Neural cell (in vitro differentiated cells): ENCODE measurements around the gene SPINK8. TPM values are rescaled to one million over a fixed set of nuclear protein-coding genes. Genes with fewer than 3 reads are reported as not detected.

Experiments used
- H2AFZ ChIP-seq: fragments of 200-600, 300-800 bp; sonication (generic), shearing (Covaris generic); 2 replicates; pipeline ENCODE4 v1.6.0; 2014; ENCODE audit warnings: low read depth, mild to moderate bottlenecking, antibody characterized with exemption, low read length, moderate library complexity
- H3F3A ChIP-seq: fragments of 200-600 bp; shearing (Covaris generic); 2 replicates; pipeline ENCODE4 v1.6.1; 2016; ENCODE audit warnings: mild to moderate bottlenecking, moderate library complexity, mixed read lengths, antibody characterized with exemption, low read length; ENCODE audit not compliant: insufficient read depth, poor library complexity, severe bottlenecking
- H3K27ac ChIP-seq: fragments of 200-600, 300-800 bp; sonication (generic), shearing (Covaris generic); 2 replicates; pipeline ENCODE4 v1.5.1; 2014; ENCODE audit warnings: mild to moderate bottlenecking, low read length, moderate library complexity
- H3K27me3 ChIP-seq: fragments of 300-800, 200-600 bp; sonication (generic), shearing (Covaris generic); 2 replicates; pipeline ENCODE4 v1.6.0; 2014; ENCODE audit warnings: mild to moderate bottlenecking, low read depth, low read length, moderate library complexity; ENCODE audit not compliant: insufficient read depth
- H3K36me3 ChIP-seq: fragments of 300-800, 200-600 bp; sonication (generic), shearing (Covaris generic); 2 replicates; pipeline ENCODE4 v1.5.1; 2014; ENCODE audit warnings: mild to moderate bottlenecking, antibody characterized with exemption, low read length, moderate library complexity; ENCODE audit not compliant: insufficient read depth
- H3K4me2 ChIP-seq: fragments of 300-800, 200-600 bp; sonication (generic), shearing (Covaris generic); 2 replicates; pipeline ENCODE4 v1.6.0; 2014; ENCODE audit warnings: mild to moderate bottlenecking, low read length
- H3K4me3 ChIP-seq: fragments of 300-800, 200-600 bp; sonication (generic), shearing (Covaris generic); 2 replicates; pipeline ENCODE4 v1.5.1; 2014; ENCODE audit warnings: mild to moderate bottlenecking, low read length, moderate library complexity
- H3K79me2 ChIP-seq: fragments of 200-600 bp; shearing (Covaris generic); replicated peaks from 2 replicates; pipeline ENCODE4 v1.6.0; 2014; ENCODE audit warnings: mild to moderate bottlenecking, low read length, moderate library complexity; ENCODE audit not compliant: insufficient read depth
- H3K9ac ChIP-seq: fragments of 300-800, 200-600 bp; sonication (generic), shearing (Covaris generic); 2 replicates; pipeline ENCODE4 v1.6.1; 2016; ENCODE audit warnings: mild to moderate bottlenecking, low read length, mixed read lengths
- H3K9me2 ChIP-seq: fragments of 200-600 bp; shearing (Covaris generic); 2 replicates; pipeline ENCODE4 v1.6.1; 2016; ENCODE audit warnings: mild to moderate bottlenecking, low read length, mixed read lengths; ENCODE audit not compliant: insufficient read depth
- H3K9me3 ChIP-seq: fragments of 200-600, 300-800 bp; sonication (generic), shearing (Covaris generic); 2 replicates; pipeline ENCODE4 v1.6.1; 2016; ENCODE audit warnings: mild to moderate bottlenecking, mixed run types, low read length, moderate library complexity, mixed read lengths
- H4K20me1 ChIP-seq: fragments of 200-600 bp; shearing (Covaris generic); 2 replicates; pipeline ENCODE4 v1.6.1; 2016; ENCODE audit warnings: mild to moderate bottlenecking, mixed run types; ENCODE audit not compliant: insufficient read depth
- EP300 ChIP-seq: fragments of 450-650 bp; conservative IDR thresholded peaks from 2 replicates; pipeline ENCODE4 v1.6.1; 2014; ENCODE audit warnings: antibody characterized with exemption, mild to moderate bottlenecking, moderate library complexity; ENCODE audit not compliant: poor library complexity, severe bottlenecking
- EZH2 ChIP-seq: fragments of 200-600, 300-800 bp; shearing (Covaris generic), sonication (generic); IDR thresholded peaks from 2 replicates; pipeline ENCODE4 v1.6.1; 2014; ENCODE audit warnings: antibody characterized with exemption, low read length, borderline replicate concordance, mild to moderate bottlenecking; ENCODE audit not compliant: insufficient read depth, poor library complexity, severe bottlenecking
- MXI1 ChIP-seq: fragments of 450-650 bp; conservative IDR thresholded peaks from 2 replicates; pipeline ENCODE4 v1.6.1; 2014; ENCODE audit warnings: antibody characterized with exemption, mild to moderate bottlenecking; ENCODE audit not compliant: poor library complexity, severe bottlenecking
- POLR2AphosphoS5 ChIP-seq: IDR thresholded peaks from 2 replicates; pipeline ENCODE4 v1.6.1; 2012
- RAD21 ChIP-seq: fragments of 450-650 bp; conservative IDR thresholded peaks from 2 replicates; pipeline ENCODE4 v1.6.1; 2014; ENCODE audit warnings: antibody characterized with exemption, mild to moderate bottlenecking, moderate library complexity
- SMC3 ChIP-seq: fragments of 450-650 bp; conservative IDR thresholded peaks from 2 replicates; pipeline ENCODE4 v1.6.1; 2014; ENCODE audit warnings: antibody characterized with exemption, mild to moderate bottlenecking, moderate library complexity; ENCODE audit not compliant: poor library complexity
- TAF1 ChIP-seq: IDR thresholded peaks from 2 replicates; pipeline ENCODE4 v1.6.1; 2012; ENCODE audit warnings: low read depth
- polyA plus RNA-seq: library from polyadenylated mRNA; depleted of rRNA; stranded (reverse); fragments of >200 nt; gene quantifications from 2 replicates; pipeline ENCODE4 v1.2.3, GENCODE V29; 2014
- TF ChIP-seq, protein P1 (sequence below): fragments of 450-650 bp; IDR thresholded peaks from 2 replicates; pipeline ENCODE4 v1.5.1; 2014; ENCODE audit warnings: antibody characterized with exemption, mild to moderate bottlenecking, moderate library complexity; ENCODE audit not compliant: poor library complexity, severe bottlenecking
- TF ChIP-seq, protein P2 (sequence below): IDR thresholded peaks from 2 replicates; pipeline ENCODE4 v1.6.1; 2012; ENCODE audit warnings: borderline replicate concordance

Gene SPINK8
- polyA plus RNA-seq, 1 donor from 2014 or later: not detected

DNA sequence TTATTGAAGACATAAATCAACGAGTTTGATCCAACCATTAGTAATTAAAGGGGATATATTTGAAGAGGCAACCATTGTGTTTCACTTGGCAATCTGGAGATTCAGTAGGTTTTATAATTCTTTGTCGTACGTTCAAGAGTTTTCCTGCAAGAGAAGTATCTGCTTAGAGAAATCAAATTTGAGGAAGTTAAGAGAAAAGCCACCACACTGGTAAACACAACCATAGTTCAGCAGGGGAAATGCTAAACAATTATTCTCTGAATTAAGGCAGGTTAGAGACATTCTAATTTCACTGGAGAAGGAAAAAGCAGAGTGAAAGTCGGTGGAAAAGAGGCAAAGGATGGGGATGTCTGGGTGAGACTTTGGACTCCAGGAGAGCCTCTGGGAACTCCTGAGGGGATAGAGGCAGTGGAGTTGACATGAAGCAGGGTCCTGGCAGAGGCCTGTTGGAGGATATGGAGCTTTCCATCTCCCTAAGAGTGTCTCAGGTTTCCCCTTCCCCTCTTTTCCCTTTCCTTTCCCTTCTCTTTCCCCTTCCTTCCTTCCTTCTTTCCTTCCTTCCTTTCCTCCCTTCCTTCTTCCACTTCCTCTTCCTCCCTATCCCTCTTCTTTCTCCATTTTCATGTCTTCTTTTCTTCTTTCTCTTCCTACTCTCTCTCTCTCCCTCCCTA is 26.5 kb downstream of the SPINK8 start:
- H3K36me3 ChIP-seq: no peaks in the 10 kb centered on the region
- H3K9me3 ChIP-seq: no peaks in the 10 kb centered on the region
- no peaks in the 10 kb centered on the region for H4K20me1 ChIP-seq
- no peak overlapping the region for H3K4me3 ChIP-seq
- H3K27me3 ChIP-seq: no peaks in the 10 kb centered on the region
- H3K4me2 ChIP-seq: no peak overlapping the region
- no peaks in the 10 kb centered on the region for H3K79me2 ChIP-seq
- no peaks in the 10 kb centered on the region for H3K9me2 ChIP-seq
- no peak overlapping the region for H2AFZ ChIP-seq
- no peaks in the 10 kb centered on the region for H3F3A ChIP-seq
- H3K9ac ChIP-seq: no peak overlapping the region
- no peak overlapping the region for H3K27ac ChIP-seq
- TF ChIP-seq, protein P1, sequence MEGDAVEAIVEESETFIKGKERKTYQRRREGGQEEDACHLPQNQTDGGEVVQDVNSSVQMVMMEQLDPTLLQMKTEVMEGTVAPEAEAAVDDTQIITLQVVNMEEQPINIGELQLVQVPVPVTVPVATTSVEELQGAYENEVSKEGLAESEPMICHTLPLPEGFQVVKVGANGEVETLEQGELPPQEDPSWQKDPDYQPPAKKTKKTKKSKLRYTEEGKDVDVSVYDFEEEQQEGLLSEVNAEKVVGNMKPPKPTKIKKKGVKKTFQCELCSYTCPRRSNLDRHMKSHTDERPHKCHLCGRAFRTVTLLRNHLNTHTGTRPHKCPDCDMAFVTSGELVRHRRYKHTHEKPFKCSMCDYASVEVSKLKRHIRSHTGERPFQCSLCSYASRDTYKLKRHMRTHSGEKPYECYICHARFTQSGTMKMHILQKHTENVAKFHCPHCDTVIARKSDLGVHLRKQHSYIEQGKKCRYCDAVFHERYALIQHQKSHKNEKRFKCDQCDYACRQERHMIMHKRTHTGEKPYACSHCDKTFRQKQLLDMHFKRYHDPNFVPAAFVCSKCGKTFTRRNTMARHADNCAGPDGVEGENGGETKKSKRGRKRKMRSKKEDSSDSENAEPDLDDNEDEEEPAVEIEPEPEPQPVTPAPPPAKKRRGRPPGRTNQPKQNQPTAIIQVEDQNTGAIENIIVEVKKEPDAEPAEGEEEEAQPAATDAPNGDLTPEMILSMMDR: no peak
- TF ChIP-seq TAF1 (no peak), EZH2 (no peak), EP300 (no peak), MXI1 (no peak), POLR2AphosphoS5 (no peak), SMC3 (no peak)
- TF ChIP-seq, protein P2, sequence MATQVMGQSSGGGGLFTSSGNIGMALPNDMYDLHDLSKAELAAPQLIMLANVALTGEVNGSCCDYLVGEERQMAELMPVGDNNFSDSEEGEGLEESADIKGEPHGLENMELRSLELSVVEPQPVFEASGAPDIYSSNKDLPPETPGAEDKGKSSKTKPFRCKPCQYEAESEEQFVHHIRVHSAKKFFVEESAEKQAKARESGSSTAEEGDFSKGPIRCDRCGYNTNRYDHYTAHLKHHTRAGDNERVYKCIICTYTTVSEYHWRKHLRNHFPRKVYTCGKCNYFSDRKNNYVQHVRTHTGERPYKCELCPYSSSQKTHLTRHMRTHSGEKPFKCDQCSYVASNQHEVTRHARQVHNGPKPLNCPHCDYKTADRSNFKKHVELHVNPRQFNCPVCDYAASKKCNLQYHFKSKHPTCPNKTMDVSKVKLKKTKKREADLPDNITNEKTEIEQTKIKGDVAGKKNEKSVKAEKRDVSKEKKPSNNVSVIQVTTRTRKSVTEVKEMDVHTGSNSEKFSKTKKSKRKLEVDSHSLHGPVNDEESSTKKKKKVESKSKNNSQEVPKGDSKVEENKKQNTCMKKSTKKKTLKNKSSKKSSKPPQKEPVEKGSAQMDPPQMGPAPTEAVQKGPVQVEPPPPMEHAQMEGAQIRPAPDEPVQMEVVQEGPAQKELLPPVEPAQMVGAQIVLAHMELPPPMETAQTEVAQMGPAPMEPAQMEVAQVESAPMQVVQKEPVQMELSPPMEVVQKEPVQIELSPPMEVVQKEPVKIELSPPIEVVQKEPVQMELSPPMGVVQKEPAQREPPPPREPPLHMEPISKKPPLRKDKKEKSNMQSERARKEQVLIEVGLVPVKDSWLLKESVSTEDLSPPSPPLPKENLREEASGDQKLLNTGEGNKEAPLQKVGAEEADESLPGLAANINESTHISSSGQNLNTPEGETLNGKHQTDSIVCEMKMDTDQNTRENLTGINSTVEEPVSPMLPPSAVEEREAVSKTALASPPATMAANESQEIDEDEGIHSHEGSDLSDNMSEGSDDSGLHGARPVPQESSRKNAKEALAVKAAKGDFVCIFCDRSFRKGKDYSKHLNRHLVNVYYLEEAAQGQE: no peak

DNA sequence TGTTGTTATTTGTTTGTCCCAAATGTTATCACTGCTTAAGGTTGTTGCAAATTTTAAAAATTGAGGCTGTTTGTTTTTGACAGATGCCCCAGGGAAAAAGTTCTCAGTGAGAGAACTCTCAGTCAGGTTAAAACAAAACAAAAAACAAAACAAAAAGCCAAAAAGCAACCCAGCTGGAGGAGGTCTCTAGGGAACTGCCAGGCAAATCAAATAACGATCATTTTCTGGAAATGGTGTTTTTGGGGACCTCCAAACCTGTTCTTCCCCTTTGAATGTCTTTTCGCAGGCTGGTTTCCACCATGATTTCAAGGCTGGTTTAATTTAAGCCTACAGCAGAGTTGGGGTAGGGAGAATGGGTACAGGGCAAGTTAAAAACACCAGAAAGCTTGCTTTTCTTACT is 27.2 kb downstream of the SPINK8 start:
- Histone ChIP-seq H3K4me2 (no peak overlapping the region), H3K9ac (no peak overlapping the region), H3K27me3 (no peaks in the 10 kb centered on the region), H3F3A (no peaks in the 10 kb centered on the region), H3K79me2 (no peaks in the 10 kb centered on the region), H3K4me3 (no peak overlapping the region), H3K36me3 (no peaks in the 10 kb centered on the region), H3K27ac (no peak overlapping the region), H3K9me2 (no peaks in the 10 kb centered on the region), H2AFZ (no peak overlapping the region), H3K9me3 (no peaks in the 10 kb centered on the region), H4K20me1 (no peaks in the 10 kb centered on the region)
- TF ChIP-seq EP300 (no peak), SMC3 (no peak), EZH2 (no peak), MXI1 (no peak), TAF1 (no peak), RAD21 (no peak), POLR2AphosphoS5 (no peak)
- TF ChIP-seq, protein P1: no peak
- TF ChIP-seq, protein P2: no peak
